Right lobe of liver (tissue), 6 donors: ENCODE results near the gene RBM15. TPM values are rescaled to one million over a fixed set of nuclear protein-coding genes. Genes with fewer than 3 reads are reported as not detected.

Experiments
- ATAC-seq, 4 donors: fragments of 200-7000 bp; cut with Tn5 transposase; one replicate each; pipeline ENCODE4 v1.9.1; 2020; ENCODE audit warnings: mild to moderate bottlenecking in 4 of 4, moderate library complexity in 4 of 4
- DNase-seq, 3 donors: peaks; one replicate each; pipeline ENCODE4 v3.0.0-alpha.2; 2020
- H3K27ac ChIP-seq, 3 donors: fragments of 200-600 bp; one replicate each; pipeline ENCODE4 v1.8.0; 2022
- H3K27me3 ChIP-seq, 2 donors: fragments of 200-600 bp; one replicate each; pipeline ENCODE4 v1.8.0; 2022
- H3K36me3 ChIP-seq, 4 donors: fragments of 200-600 bp; sonication (generic) in 1 of 4; one replicate each; pipeline versions ENCODE4 v1.5.1 to v1.8.0; 2017 to 2022; ENCODE audit warnings: control low read depth in 1 of 4
- H3K4me1 ChIP-seq, 4 donors: fragments of 200-600 bp; sonication (generic) in 1 of 4; one replicate each; pipeline versions ENCODE4 v1.5.1 to v1.8.0; 2017 to 2022; ENCODE audit warnings: control low read depth in 1 of 4
- H3K4me3 ChIP-seq, 3 donors: fragments of 200-600 bp; one replicate each; pipeline ENCODE4 v1.8.0; 2022
- H3K9me3 ChIP-seq, 4 donors: fragments of 200-600 bp; sonication (generic) in 1 of 4; one replicate each; pipeline versions ENCODE4 v1.5.1 to v1.8.0; 2017 to 2022; ENCODE audit warnings: control low read depth in 1 of 4
- POLR2A ChIP-seq: fragments of 450-650 bp; IDR thresholded peaks from one replicate; pipeline ENCODE4 v1.6.1; 2017; ENCODE audit warnings: antibody characterized with exemption, mild to moderate bottlenecking
- whole genome bisulfite sequencing: methylation state at CpG from one replicate; pipeline ENCODE4 v1.1.6; 2018; ENCODE audit warnings: low coverage, low lambda C conversion rate; ENCODE audit not compliant: insufficient coverage; ENCODE audit errors: missing lambda C conversion rate; 5-methylcytosine and 5-hydroxymethylcytosine counted together
- intact Hi-C, 2 donors: fragments of 100-400 bp; cut with DNase I; formaldehyde crosslinking; loops; one replicate each; pipeline versions ENCODE4 v1.11.2 to v1.14.1; 2022
- total RNA-seq, 6 experiments: library from RNA; depleted of rRNA in 2 of 6; stranded (reverse); fragments of >200 nt in 2 of 6; fragmentation: NEBNext Ultra II Directional in 3 of 6; extraction: Animal tissue kit (Norgen Biotek cat#: 25700) in 3 of 6; gene quantifications; one replicate each; pipeline versions ENCODE4 v1.1.0 to v1.2.4, GENCODE V29; 2016 to 2023
- TF ChIP-seq, protein P1 (sequence below), 4 donors: fragments of 200-600 bp in 3 of 4; fragments of 450-650 bp in 1 of 4; IDR thresholded peaks; one replicate each; pipeline versions ENCODE4 v1.5.1 to v1.8.0; 2016 to 2022; ENCODE audit warnings: antibody characterized with exemption in 4 of 4, mild to moderate bottlenecking in 2 of 4
- donor health status: DM: no; HTN: yes; CAD: no.
- donor health status: DM: no; HTN: no; CAD: no.
- donor health status: DM: no; HTN: no; CAD: no.
- donor health status: DM: no; HTN: yes; CAD: no.
- donor health status: DM: no; HTN: yes; CAD: no.

Gene RBM15
- total RNA-seq, 6 experiments from 2014 or later = 8.9 to 15.1 (median 12.2) TPM

- Histone ChIP-seq H3K9me3 (no peaks in the 10 kb centered on the region), H3K4me1 (no peaks in the 10 kb centered on the region), H3K27ac (no peak overlapping the region), H3K27me3 (no peaks in the 10 kb centered on the region), H3K4me3 (no peak overlapping the region), H3K36me3 (no peaks in the 10 kb centered on the region)
- ATAC-seq (peak; percentile 55 to 94 (median 74)), DNase-seq (peak in 2 of 3 donors; percentile 60 to 67)
- 23% methylated on average over 2 of the region's 2 CpGs for WGBS
- intact Hi-C loops = no loop called here
- TF ChIP-seq POLR2A = no peak
Measured at GRCh38 chr1:110305900-110306420, 33.2 kb upstream of the RBM15 start.

DNA sequence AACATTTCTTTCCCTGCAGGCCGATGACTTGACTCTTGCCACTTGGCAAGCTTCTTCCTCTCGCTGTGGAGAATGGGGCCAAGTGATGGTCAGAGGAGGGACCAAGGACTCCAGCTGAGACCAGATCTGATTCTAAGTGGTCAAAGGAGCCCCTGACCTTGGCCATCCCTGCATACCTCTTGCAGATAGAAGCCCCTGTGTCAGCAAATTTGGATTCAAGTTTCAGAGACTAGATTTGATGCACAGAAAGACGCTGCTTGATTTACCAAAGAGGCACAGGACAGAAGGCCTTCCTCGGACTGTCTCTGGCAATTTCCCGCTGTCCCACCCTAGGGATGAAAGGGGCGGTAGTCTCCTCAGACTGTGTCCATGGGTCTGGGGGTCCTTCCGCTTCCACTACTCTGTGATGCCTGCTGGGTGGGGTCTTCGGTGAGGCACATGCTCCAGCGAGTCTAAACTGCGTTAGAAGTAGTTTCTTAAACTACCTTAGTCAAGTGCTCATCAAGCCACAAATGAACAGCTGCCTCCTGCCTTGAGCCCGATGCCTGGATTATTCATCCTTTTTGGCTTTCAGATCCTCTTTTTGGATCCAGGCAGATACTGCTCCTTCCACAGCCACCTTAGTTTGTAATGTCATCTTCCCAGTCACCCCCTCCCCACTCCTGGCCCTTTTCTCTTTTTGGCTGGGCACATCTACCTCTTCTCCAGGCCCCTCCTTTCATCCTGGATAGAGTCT lies 31.8 kb upstream of the RBM15 start:
- TF ChIP-seq, protein P1, sequence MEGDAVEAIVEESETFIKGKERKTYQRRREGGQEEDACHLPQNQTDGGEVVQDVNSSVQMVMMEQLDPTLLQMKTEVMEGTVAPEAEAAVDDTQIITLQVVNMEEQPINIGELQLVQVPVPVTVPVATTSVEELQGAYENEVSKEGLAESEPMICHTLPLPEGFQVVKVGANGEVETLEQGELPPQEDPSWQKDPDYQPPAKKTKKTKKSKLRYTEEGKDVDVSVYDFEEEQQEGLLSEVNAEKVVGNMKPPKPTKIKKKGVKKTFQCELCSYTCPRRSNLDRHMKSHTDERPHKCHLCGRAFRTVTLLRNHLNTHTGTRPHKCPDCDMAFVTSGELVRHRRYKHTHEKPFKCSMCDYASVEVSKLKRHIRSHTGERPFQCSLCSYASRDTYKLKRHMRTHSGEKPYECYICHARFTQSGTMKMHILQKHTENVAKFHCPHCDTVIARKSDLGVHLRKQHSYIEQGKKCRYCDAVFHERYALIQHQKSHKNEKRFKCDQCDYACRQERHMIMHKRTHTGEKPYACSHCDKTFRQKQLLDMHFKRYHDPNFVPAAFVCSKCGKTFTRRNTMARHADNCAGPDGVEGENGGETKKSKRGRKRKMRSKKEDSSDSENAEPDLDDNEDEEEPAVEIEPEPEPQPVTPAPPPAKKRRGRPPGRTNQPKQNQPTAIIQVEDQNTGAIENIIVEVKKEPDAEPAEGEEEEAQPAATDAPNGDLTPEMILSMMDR (IDR thresholded peaks at IDR 0.05) = no peak
- no peak for TF ChIP-seq POLR2A
- Histone ChIP-seq H3K4me3 (no peak overlapping the region), H3K4me1 (peaks cover 0 to 4% (median 0%) of the 10 kb centered on the region in 4 donors), H3K36me3 (no peaks in the 10 kb centered on the region), H3K27ac (no peak overlapping the region), H3K9me3 (no peaks in the 10 kb centered on the region), H3K27me3 (no peaks in the 10 kb centered on the region)
- intact Hi-C loops = no loop called here
- ATAC-seq (no peak), DNase-seq (no peak)
- WGBS = 71% methylated on average over 6 of the region's 11 CpGs

DNA sequence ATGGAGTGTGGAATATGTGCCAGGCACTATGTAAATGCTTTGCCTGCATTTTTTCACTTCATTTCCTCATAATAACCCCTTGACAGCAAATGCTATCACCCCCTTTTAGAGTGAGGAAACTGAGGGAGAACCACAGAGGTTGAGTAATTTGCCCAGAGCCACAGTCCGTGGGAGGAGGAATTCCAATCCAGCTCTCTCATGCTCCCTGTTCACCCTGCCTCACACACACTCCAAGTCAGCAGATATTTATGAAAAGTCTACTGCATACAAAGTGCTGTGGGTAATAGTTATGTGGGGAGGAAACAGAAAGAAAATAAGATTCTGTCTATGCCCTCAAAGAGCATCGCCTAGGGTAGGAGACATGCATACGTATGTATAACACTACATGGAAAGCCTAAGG lies 30.9 kb upstream of the RBM15 start:
- peaks cover 0 to 6% (median 0%) of the 10 kb centered on the region in 4 donors for H3K4me1 ChIP-seq
- DNase-seq (no peak), ATAC-seq (no peak)
- intact Hi-C loops = no loop called here
- H3K27ac ChIP-seq = no peak overlapping the region
- no peak overlapping the region for H3K4me3 ChIP-seq
- no peaks in the 10 kb centered on the region for H3K27me3 ChIP-seq
- no peaks in the 10 kb centered on the region for H3K9me3 ChIP-seq
- H3K36me3 ChIP-seq = no peaks in the 10 kb centered on the region
- 65% methylated on average over 3 of the region's 3 CpGs for WGBS
- TF ChIP-seq, protein P1 (IDR thresholded peaks at IDR 0.05) = no peak
- TF ChIP-seq POLR2A = no peak

DNA sequence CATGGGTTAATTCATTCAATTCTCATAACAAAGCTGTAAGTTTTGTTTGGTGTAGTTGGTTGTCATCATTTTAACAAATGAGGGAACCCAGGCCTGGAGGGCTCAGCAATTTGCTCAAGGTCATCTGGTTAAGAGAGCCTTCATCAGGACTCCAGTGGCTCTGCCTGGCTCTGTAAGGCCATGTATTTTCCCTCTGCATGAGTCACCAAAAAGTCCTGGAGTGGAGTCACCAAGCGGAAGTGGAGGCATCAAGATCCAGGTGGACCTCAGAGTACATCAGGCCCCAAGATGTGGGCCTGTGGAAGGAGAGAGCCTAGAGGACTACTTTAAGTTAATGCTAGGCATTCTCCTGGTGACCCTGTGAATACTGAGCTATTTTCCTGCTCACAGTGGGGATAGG lies 30.0 kb upstream of the RBM15 start:
- ATAC-seq (no peak), DNase-seq (no peak)
- Histone ChIP-seq H3K27ac (no peak overlapping the region), H3K27me3 (no peaks in the 10 kb centered on the region), H3K9me3 (no peaks in the 10 kb centered on the region), H3K36me3 (no peaks in the 10 kb centered on the region), H3K4me3 (no peak overlapping the region), H3K4me1 (peaks cover 0 to 6% (median 0%) of the 10 kb centered on the region in 4 donors)
- intact Hi-C loops = no loop called here
- WGBS = 100% methylated on average over 1 of the region's 1 CpG
- TF ChIP-seq POLR2A = no peak
- TF ChIP-seq, protein P1 (IDR thresholded peaks at IDR 0.05) = no peak

DNA sequence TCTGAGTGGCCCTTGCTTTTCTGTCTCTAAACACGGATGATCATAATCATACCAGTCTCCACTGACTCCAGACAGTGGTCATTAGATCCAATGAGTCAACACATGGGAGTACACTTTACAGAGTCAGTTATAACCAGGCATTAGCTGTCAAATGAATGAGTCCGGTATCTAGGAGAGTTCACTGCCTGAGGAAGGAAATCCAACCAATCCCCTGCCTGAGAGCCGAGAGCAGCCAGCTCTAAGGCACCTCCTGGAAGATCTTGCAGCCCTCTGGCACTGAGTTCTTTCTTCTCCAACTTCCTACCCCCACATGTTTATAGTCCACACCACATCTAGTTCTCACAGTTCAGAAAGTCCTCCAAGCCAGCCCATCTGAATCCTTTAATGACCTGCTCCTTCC lies 29.4 kb upstream of the RBM15 start:
- intact Hi-C loops = loop anchor here (2.0 to 5.0 kb wide), 2 partner anchors 103 to 153 kb away; no protein-coding TSS in a partner anchor
- TF ChIP-seq POLR2A = no peak
- TF ChIP-seq, protein P1 (IDR thresholded peaks at IDR 0.05) = no peak
- WGBS = 80% methylated on average over 2 of the region's 3 CpGs

More for the DNA sequence above, 29.4 kb upstream of the RBM15 start:
- no peak for DNase-seq
- H3K4me1 ChIP-seq = peaks cover 0 to 6% (median 0%) of the 10 kb centered on the region in 4 donors
- H3K36me3 ChIP-seq = no peaks in the 10 kb centered on the region
- no peaks in the 10 kb centered on the region for H3K9me3 ChIP-seq
- H3K27me3 ChIP-seq = no peaks in the 10 kb centered on the region
- no peak for ATAC-seq
- H3K27ac ChIP-seq = no peak overlapping the region
- H3K4me3 ChIP-seq = no peak overlapping the region
